CD4-positive, alpha-beta T cell treated with Interferon alpha-2 for 1 hour (primary cell): ENCODE data around the gene ARMC5.
"Not testable (repeated sequence)": the region's sequence is repeated elsewhere in the genome, so short reads cannot be mapped to it uniquely, and the experiment has no call there.

Experiments
- DNase-seq, 2 donors: peaks; one replicate each; pipeline ENCODE4 v3.0.0-alpha.2; 2020 to 2022

Gene ARMC5

GRCh38 chr16:31502981-31503380, 43.7 kb downstream of the ARMC5 start:
- no peak for DNase-seq

GRCh38 chr16:31503555-31503954, 44.3 kb downstream of the ARMC5 start:
- DNase-seq: not testable (repeated sequence)

GRCh38 chr16:31504159-31504558, 44.9 kb downstream of the ARMC5 start:
- no peak for DNase-seq

- no peak for DNase-seq
These were observed 46.2 kb downstream of the ARMC5 start for GRCh38 chr16:31505483-31505882.

- no peak for DNase-seq
These were observed 48.3 kb downstream of the ARMC5 start for GRCh38 chr16:31507617-31507928.

- peak; percentile 82 to 85 for DNase-seq
These were observed 48.8 kb downstream of the ARMC5 start, which contains the start of gene RUSF1 for GRCh38 chr16:31507929-31508705. RUSF1 (minus strand) TSS chr16:31508391; CDS start chr16:31508373, 18 bp downstream.

GRCh38 chr16:31508706-31509195, 49.5 kb downstream of the ARMC5 start:
- no peak for DNase-seq

GRCh38 chr16:31513126-31513525, 53.8 kb downstream of the ARMC5 start:
- no peak for DNase-seq

- no peak for DNase-seq
These were observed 54.6 kb downstream of the ARMC5 start for GRCh38 chr16:31513884-31514283.
